ENCODE measurements around the gene CDK4. TPM values are rescaled to one million over a fixed set of nuclear protein-coding genes. Genes with fewer than 3 reads are reported as not detected.
"Not testable (repeated sequence)": the region's sequence is repeated elsewhere in the genome, so short reads cannot be mapped to it uniquely, and the experiment has no call there.

CDK4 gene
- polyA plus RNA-seq, 10 donors = 119 to 210 (median 154) TPM

DNA sequence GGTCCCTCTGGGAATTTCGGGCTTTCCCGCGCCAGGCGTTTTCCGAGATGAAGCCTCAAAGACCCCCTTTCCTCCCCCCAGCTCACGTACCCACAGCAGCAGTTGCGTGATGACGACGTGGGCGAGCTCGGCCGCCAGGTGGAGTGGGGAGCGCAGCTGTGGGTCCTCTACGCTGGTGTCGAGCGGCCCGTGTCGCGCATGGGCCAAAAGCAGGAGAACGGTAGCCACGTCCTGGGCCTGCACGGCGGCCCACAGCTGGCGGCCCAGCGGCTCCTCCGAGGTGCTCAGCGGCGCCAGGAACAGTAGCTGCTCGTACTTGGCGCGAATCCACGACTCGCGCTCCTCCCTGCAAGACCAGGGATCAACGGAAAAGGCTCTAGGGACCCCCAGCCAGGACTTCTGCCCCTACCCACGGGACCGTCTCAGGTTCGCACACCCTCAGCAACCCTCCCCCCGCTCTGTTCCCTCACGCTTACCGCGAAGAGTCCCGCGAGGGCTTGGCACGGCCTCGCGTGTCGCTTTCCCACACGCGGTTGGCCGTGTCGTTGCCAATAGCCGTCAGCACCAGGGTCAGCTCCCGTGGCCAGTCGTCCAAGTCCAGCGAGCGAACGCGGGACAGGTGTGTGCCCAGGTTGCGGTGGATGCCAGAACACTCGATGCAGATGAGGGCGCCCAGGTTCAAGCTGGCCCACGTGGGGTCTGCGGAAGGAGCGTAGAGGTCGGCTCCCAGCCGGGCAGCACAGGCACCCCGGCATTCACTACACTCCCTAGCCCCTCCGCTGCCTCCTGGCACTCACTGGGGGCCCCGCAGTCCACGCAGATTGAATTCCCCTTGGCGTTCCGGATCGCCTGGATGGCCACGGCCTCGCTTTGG is 25.0 kb downstream of the CDK4 start:
- peak in 2 of 3 donors; percentile 62 to 84 for DNase-seq

DNA sequence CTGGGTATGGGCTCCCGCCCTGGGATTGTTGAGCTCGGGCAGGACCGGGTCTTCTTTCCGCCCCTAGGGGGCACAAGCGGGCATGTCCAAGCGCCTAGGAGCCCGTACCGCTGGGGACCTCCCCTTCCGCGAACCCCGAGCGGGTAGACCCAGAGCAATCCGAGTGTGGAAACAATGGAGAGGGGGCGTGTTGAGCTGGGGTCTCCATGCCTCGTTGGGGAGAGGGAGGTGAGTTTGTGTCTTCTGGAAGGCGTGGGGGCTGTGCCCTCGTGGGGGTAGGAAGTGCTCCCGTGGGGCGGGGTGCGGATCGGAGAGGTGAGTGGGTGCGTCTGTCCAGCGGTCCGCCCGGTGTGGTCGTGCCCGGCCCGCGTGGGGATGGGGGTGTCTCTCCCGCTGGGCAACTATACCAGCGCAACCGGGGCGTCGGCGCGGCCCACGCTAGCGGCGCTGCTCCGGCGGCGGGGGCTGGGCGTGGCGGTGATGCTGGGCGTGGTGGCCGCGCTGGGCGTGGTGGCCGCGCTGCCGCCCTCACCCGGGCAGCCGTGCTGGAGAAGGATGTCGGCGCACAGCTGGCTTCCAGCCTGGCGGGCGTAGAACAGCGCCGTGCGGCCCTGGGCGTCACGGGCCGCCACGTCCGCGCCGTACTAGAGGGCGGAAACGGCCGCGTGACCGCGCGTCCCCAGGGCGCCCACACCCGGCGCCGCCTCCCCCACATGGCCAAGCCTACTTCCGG is 25.8 kb downstream of the CDK4 start:
- peak in 2 of 3 donors; percentile 72 to 78 for DNase-seq

DNA sequence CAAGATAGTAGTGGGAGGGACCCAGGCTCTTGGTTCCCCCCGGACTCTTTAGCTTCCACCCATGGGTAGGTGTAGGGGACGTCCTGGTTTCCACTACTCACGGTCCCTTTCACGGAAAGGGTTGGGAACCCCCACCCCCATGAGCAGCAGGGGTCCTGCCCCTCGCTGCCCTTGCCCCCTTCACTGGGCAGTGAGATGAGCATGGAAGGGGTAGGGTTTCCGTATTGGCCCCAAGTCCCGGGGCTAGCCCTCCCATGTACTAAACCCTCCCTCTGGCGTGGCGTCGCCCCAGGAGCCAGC is 26.3 kb downstream of the CDK4 start:
- DNase-seq = no peak

DNA sequence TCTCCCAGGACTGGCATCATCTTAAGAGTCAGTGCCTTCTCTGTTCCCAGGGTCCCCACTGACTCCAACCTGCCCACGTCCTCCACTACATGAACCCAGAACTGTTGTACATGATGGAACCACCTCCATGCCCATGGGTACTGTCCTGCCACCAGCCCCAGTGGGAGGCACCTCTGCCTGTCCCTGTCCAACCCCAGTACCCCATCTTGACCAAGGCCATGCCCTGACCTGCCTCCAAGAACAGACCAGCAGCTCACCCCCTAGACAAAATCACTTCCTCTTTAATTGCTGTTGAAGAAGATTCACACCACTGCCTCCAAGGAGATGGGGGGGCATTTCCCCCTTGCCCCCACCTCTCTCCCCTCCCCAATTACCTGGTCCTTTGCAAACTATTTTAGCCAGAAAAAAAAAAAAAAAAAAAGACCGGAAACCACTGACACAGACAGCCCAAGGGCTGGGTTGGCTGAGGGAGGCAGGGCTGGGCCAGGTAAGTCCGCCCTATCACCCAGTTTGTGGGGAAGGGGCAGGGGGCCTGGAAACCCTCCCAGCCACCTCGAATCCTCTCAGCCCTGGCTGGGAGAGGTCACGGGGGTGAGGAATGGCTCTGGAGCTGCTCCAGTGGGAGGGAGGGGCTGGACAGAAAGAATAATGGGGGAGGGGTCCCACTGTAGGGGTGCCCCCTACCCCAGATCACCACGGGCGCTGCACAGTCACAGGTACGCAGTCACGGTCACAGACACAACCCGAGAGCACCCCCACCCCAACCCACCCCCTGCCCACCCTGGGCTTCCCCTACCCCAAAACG is 27.0 kb downstream of the CDK4 start:
- peak in 1 of 3 donors; percentile 4 for DNase-seq

DNA sequence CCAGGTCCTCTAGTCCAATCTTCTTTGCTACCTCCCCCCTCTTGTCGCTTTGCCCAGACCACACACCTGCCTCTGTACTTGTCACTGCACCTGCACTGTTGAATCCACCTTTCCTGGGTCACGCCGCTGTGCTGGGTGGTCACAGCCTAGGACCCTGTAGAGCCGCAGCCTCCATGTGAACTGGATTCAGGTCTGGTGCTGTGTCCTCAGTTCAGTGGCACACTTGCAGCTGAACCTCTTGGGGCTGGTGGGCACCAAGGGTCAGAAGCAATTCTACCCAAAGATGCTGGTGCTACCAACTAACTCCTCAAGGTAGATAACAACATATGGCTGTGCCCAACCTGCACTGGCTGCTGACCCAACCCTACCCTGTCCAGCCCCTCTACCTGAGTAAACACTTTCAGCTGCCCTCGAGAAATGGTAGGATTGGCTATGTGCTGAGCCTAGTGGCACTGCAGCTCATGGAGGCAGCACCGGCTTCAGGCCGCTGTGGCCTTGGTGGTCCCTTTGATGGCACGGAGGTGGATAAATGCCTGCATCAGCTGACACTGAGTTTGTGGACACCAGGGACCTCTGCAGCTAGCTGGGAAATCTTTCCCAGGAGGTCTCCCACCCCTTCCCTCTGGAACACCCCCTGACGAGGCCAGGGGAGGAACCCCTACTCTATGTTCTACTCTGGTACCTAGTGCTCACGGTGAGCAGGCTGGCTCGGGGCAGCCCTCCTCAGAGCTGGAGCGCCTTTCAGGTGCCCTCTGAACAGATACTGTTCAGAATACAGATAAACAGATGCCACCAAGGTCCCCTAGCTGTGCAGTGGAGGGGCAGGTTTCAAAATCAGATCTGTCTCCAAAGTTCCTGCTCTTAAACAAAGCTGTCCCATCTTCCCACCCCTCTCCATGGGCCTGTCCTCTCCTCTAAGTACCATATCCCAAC is 27.8 kb downstream of the CDK4 start:
- DNase-seq = peak in 1 of 3 donors; percentile 7

DNA sequence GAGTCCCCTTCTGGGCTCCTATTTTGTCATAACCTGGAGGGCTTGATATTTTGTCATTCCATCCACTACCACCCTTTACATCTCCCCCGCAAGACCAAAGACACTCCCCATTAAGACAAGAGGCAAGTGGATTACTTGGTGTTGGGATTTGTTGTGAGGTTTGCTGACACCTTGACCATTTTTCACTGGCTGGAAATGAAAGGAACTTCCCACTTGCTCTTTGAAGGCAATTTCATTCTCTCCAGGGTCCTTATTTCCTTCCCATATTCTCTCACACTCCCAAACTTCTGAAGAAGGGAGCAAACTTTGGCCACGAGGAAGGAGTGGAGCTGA is 28.5 kb downstream of the CDK4 start:
- DNase-seq = peak in 1 of 3 donors; percentile 2

DNA sequence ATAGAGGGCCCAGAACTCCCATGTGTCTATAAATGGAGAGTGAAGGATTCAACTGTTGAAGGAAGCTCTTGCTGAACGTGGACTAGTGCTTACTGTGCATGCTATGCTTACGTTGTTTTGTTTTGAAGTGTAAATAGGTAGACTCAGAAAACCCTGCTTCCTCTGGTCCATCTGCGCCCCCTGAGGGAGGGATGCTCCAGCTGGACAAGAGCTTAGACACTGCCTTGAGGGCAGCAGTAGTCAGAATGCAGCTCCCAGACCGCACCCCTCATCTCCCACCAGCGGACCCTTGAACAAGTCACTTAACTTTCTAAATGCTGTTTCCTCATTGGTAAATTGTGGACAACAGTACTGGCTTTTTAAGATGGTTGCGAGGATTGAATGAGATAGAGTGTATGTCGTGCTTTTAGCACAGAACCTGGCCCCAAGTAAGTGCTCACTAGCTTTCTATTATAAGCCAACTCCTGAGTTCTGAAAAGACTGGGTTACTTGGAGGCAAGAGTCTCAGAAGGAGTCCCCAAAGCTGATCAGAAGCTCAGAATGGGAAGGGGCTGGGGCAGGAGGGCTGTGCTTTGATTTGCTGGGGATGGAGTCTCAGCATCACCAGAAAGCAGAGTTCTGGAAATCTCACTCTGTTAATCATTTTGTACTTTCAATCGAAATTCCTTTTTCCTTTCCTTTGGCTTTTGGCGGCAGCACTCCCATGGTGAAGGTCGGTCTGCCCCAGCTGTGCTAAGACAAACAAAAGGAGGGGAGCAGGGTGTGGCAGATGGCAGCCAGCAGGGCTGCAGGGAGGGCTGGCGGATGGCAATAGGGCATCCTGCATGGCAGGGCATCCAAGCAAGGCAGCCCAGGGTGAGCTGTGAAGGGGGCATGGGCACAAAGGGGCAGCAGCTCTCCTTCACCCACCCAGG is 29.1 kb downstream of the CDK4 start:
- DNase-seq = peak in 1 of 3 donors; percentile 7

DNA sequence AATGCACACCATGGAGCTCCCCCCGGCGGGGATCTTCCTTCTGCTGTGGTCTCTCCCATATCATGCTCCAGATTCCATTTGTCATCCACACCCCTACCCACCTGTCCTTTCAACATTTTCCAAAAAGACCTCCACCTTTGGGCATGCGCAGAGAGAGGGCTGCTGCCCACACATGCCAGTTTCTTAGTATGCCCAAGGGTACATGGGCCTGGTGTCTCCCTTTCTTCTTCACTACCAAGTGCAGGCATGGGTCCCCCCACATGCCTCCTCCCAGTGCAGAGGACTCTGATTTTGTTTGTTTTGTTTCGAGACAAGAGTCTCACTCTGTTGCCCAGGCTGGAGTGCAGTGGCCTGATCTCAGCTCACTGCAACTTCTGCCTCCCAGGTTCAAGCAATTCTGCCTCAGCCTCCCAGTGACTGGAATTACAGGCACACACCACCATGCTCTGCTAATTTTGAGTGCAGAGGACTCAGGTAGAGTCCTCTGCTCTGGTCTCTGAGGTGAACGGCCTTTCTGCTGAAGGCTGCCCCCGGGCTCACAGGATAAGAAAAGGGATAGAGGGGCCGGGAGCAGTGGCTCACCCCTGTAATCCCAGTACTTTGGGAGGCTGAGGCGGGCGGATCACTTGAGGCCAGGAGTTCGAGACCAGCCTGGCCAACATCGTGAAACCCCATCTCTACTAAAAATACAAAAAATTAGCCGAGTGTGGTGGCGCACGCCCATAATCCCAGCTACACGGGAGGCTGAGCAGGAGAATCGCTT is 30.1 kb downstream of the CDK4 start:
- DNase-seq = not testable (repeated sequence)

DNA sequence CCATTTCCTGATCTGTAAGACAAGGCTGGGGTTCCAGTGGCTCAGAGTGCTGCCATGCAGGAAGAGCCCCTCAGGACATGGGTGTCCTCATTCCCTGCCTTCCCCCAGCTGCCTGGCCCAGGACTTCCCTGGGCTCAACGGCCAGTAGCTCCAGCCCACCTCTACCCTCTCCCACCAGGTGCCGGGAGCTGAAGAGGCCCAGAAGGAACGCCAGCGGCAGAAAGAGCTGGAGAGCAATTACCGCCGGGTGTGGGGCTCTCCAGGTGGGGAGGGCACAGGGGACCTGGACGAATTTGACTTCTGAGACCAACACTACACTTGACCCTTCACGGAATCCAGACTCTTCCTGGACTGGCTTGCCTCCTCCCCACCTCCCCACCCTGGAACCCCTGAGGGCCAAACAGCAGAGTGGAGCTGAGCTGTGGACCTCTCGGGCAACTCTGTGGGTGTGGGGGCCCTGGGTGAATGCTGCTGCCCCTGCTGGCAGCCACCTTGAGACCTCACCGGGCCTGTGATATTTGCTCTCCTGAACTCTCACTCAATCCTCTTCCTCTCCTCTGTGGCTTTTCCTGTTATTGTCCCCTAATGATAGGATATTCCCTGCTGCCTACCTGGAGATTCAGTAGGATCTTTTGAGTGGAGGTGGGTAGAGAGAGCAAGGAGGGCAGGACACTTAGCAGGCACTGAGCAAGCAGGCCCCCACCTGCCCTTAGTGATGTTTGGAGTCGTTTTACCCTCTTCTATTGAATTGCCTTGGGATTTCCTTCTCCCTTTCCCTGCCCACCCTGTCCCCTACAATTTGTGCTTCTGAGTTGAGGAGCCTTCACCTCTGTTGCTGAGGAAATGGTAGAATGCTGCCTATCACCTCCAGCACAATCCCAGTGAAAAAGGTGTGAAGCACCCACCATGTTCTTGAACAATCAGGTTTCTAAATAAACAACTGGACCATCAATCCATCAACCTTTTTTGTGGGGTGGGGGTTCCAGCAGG is 31.2 kb downstream of the CDK4 start:
- DNase-seq = no peak

DNA sequence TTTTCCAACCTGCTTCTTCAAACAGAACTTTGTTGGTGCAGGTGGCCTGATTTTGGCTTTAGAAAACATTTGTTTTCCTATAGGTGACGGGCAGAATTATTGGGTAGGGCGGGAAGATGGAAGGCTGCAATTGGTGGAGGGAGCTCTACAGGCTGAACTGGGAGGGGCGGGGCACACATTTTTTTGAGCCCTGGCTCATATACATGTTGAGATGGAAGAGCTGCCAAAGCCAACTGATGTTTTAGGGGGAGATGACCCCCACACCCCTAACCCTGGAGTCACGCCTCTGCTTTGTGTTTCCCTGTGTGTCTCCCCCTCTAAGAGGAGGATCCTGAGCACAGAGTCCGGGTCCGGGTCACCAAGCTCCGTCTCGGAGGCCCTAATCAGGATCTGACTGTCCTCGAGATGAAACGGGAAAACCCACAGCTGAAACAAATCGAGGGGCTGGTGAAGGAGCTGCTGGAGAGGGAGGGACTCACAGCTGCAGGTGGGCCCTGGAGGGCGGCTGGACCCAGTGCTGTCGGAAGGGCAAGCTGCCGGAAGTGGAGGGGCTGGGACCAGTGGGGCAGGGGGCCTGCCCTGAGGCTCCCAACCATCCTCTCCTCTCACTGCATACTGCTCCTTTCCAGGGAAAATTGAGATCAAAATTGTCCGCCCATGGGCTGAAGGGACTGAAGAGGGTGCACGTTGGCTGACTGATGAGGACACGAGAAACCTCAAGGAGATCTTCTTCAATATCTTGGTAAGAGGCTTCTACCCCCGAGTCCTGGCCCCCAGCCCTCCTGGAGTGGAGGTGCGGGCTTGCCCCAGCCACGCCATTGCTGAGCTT is 32.1 kb downstream of the CDK4 start:
- DNase-seq = no peak

DNA sequence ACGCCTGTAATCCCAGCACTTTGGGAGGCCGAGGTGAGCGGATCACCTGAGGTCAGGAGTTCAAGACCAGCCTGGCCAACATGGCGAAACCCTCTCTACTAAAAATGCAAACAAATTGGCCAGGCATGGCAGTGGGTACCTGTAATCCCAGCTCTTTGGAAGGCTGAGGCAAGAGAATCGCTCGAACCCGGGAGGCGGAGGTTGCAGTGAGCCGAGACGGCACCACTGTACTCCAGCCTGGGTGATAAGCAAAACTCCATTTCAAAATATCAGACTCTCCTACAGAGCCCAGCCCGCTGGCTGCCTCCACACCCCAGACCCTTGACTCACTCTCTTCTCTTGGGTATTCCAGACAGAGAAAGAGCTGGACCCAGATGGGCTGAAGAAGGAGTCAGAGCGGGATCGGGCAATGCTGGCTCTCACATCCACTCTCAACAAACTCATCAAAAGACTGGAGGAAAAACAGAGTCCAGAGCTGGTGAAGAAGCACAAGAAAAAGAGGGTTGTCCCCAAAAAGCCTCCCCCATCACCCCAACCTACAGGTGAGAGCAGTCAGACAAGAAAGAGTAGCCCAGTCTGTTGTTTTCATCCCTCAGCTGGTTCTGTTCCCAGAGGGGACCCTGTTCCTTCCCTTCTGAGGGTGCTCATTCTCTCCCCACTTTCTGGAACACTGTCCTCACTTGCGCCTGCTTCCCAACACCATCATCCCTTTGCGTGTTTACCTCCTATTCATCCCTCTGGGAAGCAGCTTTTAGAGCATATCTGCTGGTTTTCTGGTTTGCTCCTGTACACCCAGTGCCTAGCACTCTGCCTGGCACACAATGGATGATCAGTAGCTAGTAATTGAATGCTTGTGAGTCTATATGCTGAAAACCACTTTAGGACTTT is 33.2 kb downstream of the CDK4 start:
- DNase-seq = no peak

DNA sequence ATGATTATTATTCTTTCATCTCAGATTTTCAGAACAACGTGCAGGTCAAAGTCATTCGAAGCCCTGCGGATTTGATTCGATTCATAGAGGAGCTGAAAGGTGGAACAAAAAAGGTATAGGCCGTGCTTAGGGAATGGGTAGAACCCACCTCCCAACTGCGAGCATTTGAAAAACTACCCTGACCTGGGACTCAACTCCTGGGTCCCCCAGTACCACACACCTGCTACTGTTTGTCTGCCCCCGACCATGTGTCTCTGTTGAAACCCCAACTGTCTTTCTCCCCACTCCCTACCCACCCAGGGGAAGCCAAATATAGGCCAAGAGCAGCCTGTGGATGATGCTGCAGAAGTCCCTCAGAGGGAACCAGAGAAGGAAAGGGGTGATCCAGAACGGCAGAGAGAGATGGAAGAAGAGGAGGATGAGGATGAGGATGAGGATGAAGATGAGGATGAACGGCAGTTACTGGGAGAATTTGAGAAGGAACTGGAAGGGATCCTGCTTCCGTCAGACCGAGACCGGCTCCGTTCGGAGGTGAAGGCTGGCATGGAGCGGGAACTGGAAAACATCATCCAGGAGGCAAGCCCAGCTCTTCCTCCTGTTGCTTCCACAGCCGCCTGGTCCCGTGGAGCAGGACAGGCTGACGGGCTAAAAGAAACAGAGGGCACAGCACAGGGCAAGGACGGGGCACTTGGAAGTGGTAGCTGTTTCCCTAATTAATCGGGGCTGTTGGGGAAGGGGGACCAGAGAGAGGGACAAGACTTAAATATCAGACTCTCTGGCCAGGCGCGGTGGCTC is 34.1 kb downstream of the CDK4 start:
- no peak for DNase-seq

DNA sequence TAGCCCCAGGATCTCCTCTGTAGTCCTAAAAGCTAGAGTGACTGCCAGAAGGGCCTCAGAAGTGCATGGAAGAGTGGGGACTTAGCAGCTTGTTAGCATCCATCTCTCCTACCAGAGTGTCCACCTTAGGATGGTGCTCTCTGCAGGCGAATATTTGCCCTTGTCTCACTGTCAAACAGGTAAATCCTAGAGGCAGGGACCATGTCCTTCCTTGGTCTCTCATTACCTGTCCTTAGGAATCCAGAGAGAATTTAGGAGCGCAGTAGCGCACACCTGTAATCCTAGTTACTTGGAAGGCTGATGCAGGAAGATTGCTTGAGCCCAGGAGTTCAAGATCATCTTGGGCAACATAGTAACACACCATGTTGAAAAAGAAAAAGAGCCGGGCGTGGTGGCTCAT is 35.0 kb downstream of the CDK4 start:
- DNase-seq = no peak

DNA sequence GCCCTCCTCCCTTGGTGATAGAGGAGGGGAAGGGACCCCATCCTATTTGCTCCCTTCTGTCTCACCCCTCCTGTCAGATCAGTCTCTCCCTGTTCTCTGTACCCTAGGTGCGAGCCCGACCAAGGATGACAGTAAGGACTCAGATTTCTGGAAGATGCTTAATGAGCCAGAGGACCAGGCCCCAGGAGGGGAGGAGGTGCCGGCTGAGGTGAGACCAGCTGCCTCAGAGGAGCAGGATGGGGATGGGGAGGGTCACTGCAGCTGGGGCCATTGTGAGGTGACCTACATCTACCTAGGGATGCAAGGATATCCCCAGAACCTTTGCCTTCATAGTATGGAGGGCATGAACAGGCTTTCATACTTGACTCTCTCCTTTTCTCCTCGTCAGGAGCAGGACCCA is 35.8 kb downstream of the CDK4 start:
- no peak for DNase-seq

DNA sequence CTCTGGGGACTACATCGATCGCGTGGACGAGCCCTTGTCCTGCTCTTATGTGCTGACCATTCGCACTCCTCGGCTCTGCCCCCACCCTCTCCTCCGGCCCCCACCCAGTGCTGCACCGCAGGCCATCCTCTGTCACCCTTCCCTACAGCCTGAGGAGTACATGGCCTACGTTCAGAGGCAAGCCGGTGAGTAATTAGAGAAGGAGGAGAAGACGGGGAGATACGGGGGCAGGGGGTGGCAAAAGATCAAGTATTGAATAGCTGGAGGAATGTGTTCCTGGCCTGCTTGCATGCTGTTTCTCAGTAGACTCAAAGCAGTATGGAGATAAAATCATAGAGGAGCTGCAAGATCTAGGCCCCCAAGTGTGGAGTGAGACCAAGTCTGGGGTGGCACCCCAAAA is 36.3 kb downstream of the CDK4 start:
- no peak for DNase-seq
